K562 (cell line): ENCODE results near the gene IL4I1. TPM values are rescaled to one million over a fixed set of nuclear protein-coding genes. Genes with fewer than 3 reads are reported as not detected.
A peak's percentile ranks its signal among the peaks of the same experiment; 100 is the strongest.

ENCODE experiments used
- ATAC-seq: fragments of 200-7000 bp; cut with Tn5 transposase; 3 replicates; pipeline ENCODE4 v1.9.1; 2020; ENCODE audit warnings: moderate library complexity
- BruUV-seq: library from RNA; stranded (reverse); fragments of 400-500 nt; replicated peaks from 2 replicates; lab custom pipeline; 2021; lab: Mats Ljungman, UMichigan
- CTCF ChIA-PET: fragments of 300-600 bp; formaldehyde crosslinking; extraction: SDS; loops from one replicate; lab custom pipeline; 2021; ENCODE audit warnings: low intra/inter-chr PET ratio; lab: Yijun Ruan, JAX
- POLR2A ChIA-PET: fragments of 300-600, 350-650 bp; sonication (Branson Sonifier 250); formaldehyde crosslinking; extraction: SDS; loops from one replicate; lab custom pipeline; 2021; ENCODE audit warnings: antibody characterized with exemption, inconsistent platforms; lab: Yijun Ruan, JAX
- DNase-seq, 4 experiments: peaks; one replicate each; pipeline versions ENCODE4 v3.0.0 to v3.0.0-alpha.2; 2011 to 2018; ENCODE audit warnings: low spot score in 3 of 4, mixed read lengths in 3 of 4; ENCODE audit errors: extremely low read depth in 1 of 4
- FAIRE-seq: peaks from 2 replicates; lab custom pipeline; 2011; peaks lifted over from hg19 to GRCh38; lab: Jason Lieb, UNC
- H2AFZ ChIP-seq: 2 replicates; pipeline ENCODE4 v1.6.0; 2011; ENCODE audit warnings: low read depth, low read length, control low read depth, inconsistent platforms
- H3K27ac ChIP-seq: fragments of 200-600 bp; 3 replicates; pipeline ENCODE4 v1.8.0; 2011; ENCODE audit warnings: low read depth, mild to moderate bottlenecking, control low read depth, inconsistent platforms, low read length, moderate library complexity, mixed read lengths; ENCODE audit errors: extremely low read depth
- H3K27me3 ChIP-seq, 2 experiments: fragments of 300-600 bp in 1 of 2; 2 replicates in 1 of 2; 3 replicates in 1 of 2; pipeline versions ENCODE4 v1.6.0 to v1.8.0; 2011; ENCODE audit warnings: inconsistent platforms in 2 of 2, low read length in 2 of 2, mild to moderate bottlenecking in 1 of 2, mixed read lengths in 1 of 2, moderate library complexity in 1 of 2; ENCODE audit not compliant: control insufficient read depth in 2 of 2, insufficient read depth in 2 of 2
- H3K36me3 ChIP-seq: fragments of 300-600 bp; 3 replicates; pipeline ENCODE4 v1.8.0; 2011; ENCODE audit warnings: mild to moderate bottlenecking, low read length, inconsistent platforms; ENCODE audit not compliant: control insufficient read depth, insufficient read depth
- H3K4me1 ChIP-seq, 2 experiments: fragments of 200-600 bp in 1 of 2; replicated peaks in 1 of 2; 2 replicates in 1 of 2; 3 replicates in 1 of 2; pipeline versions ENCODE4 v1.5.1 to v1.8.0; 2011; ENCODE audit warnings: inconsistent platforms in 2 of 2, low read length in 2 of 2, mild to moderate bottlenecking in 1 of 2, mixed read lengths in 1 of 2, moderate library complexity in 1 of 2; ENCODE audit not compliant: control insufficient read depth in 2 of 2, insufficient read depth in 2 of 2
- H3K4me2 ChIP-seq: 2 replicates; pipeline ENCODE4 v1.6.1; 2011; ENCODE audit warnings: low read length, control low read depth, inconsistent platforms, mixed read lengths; ENCODE audit not compliant: insufficient read depth
- H3K4me3 ChIP-seq: fragments of 200-600 bp; sonication (generic), shearing (Covaris generic); 2 replicates; pipeline ENCODE4 v1.5.1; 2016; ENCODE audit warnings: control low read depth, inconsistent platforms
- H3K79me2 ChIP-seq: fragments of 200-600 bp; 3 replicates; pipeline ENCODE4 v1.8.0; 2011; ENCODE audit warnings: low read length, inconsistent platforms; ENCODE audit not compliant: control insufficient read depth, insufficient read depth
- H3K9ac ChIP-seq, 2 experiments: 2 replicates each; pipeline versions ENCODE4 v1.6.0 to v1.6.1; 2011; ENCODE audit warnings: low read depth in 2 of 2, low read length in 2 of 2, control low read depth in 1 of 2, inconsistent platforms in 1 of 2, mild to moderate bottlenecking in 1 of 2, mixed read lengths in 1 of 2; ENCODE audit not compliant: insufficient read depth in 1 of 2
- H3K9me1 ChIP-seq: one replicate; pipeline ENCODE4 v1.6.0; 2011; ENCODE audit warnings: inconsistent platforms, mild to moderate bottlenecking, low read length, moderate library complexity; ENCODE audit not compliant: control insufficient read depth, insufficient read depth
- H3K9me3 ChIP-seq: replicated peaks from 2 replicates; pipeline ENCODE4 v1.5.1; 2011; ENCODE audit warnings: low read depth, low read length, inconsistent platforms; ENCODE audit not compliant: control insufficient read depth, insufficient read depth
- H4K20me1 ChIP-seq: replicated peaks from 2 replicates; pipeline ENCODE4 v1.6.1; 2011; ENCODE audit warnings: low read length, inconsistent platforms, mixed read lengths; ENCODE audit not compliant: control insufficient read depth, insufficient read depth
- DIDO1 ChIP-seq: fragments of 450-650 bp; IDR thresholded peaks from 2 replicates; pipeline ENCODE4 v1.6.1; 2016; ENCODE audit warnings: low read depth, missing biosample characterization, missing genetic modification characterization
- DNMT1 ChIP-seq: fragments of 450-650 bp; IDR thresholded peaks from 2 replicates; pipeline ENCODE4 v1.6.1; 2016; ENCODE audit warnings: antibody characterized with exemption, mild to moderate bottlenecking
- FOXM1 ChIP-seq, 2 experiments: fragments of 450-650 bp in 1 of 2; sonication (generic) in 1 of 2; formaldehyde crosslinking in 1 of 2; IDR thresholded peaks; 2 replicates each; pipeline versions ENCODE4 v1.6.1 to v1.9.0; 2017 to 2022; ENCODE audit warnings: low read depth in 2 of 2, mild to moderate bottlenecking in 2 of 2, missing genetic modification reagents in 1 of 2, moderate library complexity in 1 of 2
- GATAD2B ChIP-seq: fragments of 450-650 bp; IDR thresholded peaks from 2 replicates; pipeline ENCODE4 v1.6.1; 2017; ENCODE audit warnings: mild to moderate bottlenecking, borderline replicate concordance
- HDAC1 ChIP-seq, 2 experiments: fragments of 450-650 bp; IDR thresholded peaks; 2 replicates each; pipeline ENCODE4 v1.6.1; 2016 to 2017; ENCODE audit warnings: inconsistent platforms in 1 of 2, mild to moderate bottlenecking in 1 of 2, moderate library complexity in 1 of 2
- MCM7 ChIP-seq, 2 experiments: fragments of 450-650 bp; IDR thresholded peaks; 2 replicates each; pipeline ENCODE4 v1.6.1; 2016 to 2018
- MTA3 ChIP-seq: fragments of 450-650 bp; formaldehyde crosslinking; IDR thresholded peaks from 2 replicates; pipeline ENCODE4 v1.6.1; 2017; ENCODE audit warnings: mild to moderate bottlenecking, borderline replicate concordance
- NFIX ChIP-seq: fragments of 250-450 bp; sonication (Bioruptor Pico); IDR thresholded peaks from 2 replicates; pipeline ENCODE4 v1.4.0; 2020; ENCODE audit warnings: low read depth, mild to moderate bottlenecking, moderate library complexity
- POLR2A ChIP-seq: fragments of 450-650 bp; conservative IDR thresholded peaks from 2 replicates; pipeline ENCODE4 v1.6.1; 2016
- RB1 ChIP-seq: fragments of 450-650 bp; IDR thresholded peaks from 2 replicates; pipeline ENCODE4 v1.6.1; 2017; ENCODE audit warnings: low read depth, mild to moderate bottlenecking
- SIN3B ChIP-seq: fragments of 450-650 bp; IDR thresholded peaks from 2 replicates; pipeline ENCODE4 v1.6.1; 2017; ENCODE audit warnings: low read depth, mild to moderate bottlenecking, moderate library complexity
- VEZF1 ChIP-seq: fragments of 200-800 bp; sonication (Bioruptor generic); IDR thresholded peaks from 2 replicates; pipeline ENCODE4 v1.6.1; 2017; ENCODE audit warnings: missing genetic modification characterization, missing compliant biosample characterization
- WHSC1 ChIP-seq: IDR thresholded peaks from one replicate; pipeline ENCODE4 v1.6.1; 2012; ENCODE audit warnings: low read length, control low read depth, inconsistent platforms
- ZBTB9 ChIP-seq: fragments of 450-650 bp; formaldehyde crosslinking; IDR thresholded peaks from 2 replicates; pipeline ENCODE4 v1.4.0; 2020; ENCODE audit warnings: mild to moderate bottlenecking, moderate library complexity
- ZFX ChIP-seq: sonication (generic); formaldehyde crosslinking; IDR thresholded peaks from 2 replicates; pipeline ENCODE4 v1.8.0; 2022; ENCODE audit warnings: mild to moderate bottlenecking, missing genetic modification reagents, moderate library complexity
- ZNF146 ChIP-seq: IDR thresholded peaks from one replicate; pipeline ENCODE4 v1.6.1; 2018; ENCODE audit warnings: missing compliant biosample characterization; ENCODE audit not compliant: unreplicated experiment
- ZNF212 ChIP-seq: fragments of 450-650 bp; formaldehyde crosslinking; IDR thresholded peaks from 2 replicates; pipeline ENCODE4 v1.4.0; 2020; ENCODE audit warnings: mild to moderate bottlenecking
- WGBS: fragments of 100-300 bp; shearing (Covaris generic); methylation state at CpG from one replicate; pipeline ENCODE4 v1.1.6; 2016; ENCODE audit warnings: low coverage, mixed read lengths; ENCODE audit not compliant: insufficient coverage; ENCODE audit errors: missing lambda C conversion rate; 5-methylcytosine and 5-hydroxymethylcytosine counted together
- in situ Hi-C: fragments of 300-500 bp; cut with MboI; formaldehyde crosslinking; loops from 4 replicates; pipeline ENCODE4 v1.15.0; 2018; ENCODE audit warnings: inconsistent platforms, mixed read lengths
- intact Hi-C: fragments of 100-400 bp; cut with micrococcal nuclease; formaldehyde crosslinking; loops from 2 replicates; pipeline ENCODE4 v1.14.2; 2022
- polyA plus RNA-seq, 8 experiments: library from polyadenylated mRNA; depleted of rRNA in 4 of 8; stranded (reverse) in 5 of 8; unstranded in 3 of 8; fragments of >200 nt; fragmentation: Nextera tagmentation in 2 of 8; fragmentation: Illumina TruSeq in 1 of 8; extraction: Ambion mirVana in 2 of 8; extraction: Trizol in 1 of 8; gene quantifications; 2 replicates each; pipeline versions ENCODE4 v1.2.1 to v1.2.3, GENCODE V29; 2011 to 2014; ENCODE audit warnings: inconsistent platforms in 1 of 8, missing spikeins in 1 of 8
- total RNA-seq, 7 experiments: library from RNA; depleted of rRNA in 6 of 7; stranded (reverse); fragments of >200 nt in 6 of 7; fragmentation: Illumina TruSeq in 2 of 7; extraction: Trizol in 2 of 7; gene quantifications; 2 replicates each; pipeline versions ENCODE4 v1.2.1 to v1.2.3, GENCODE V29; 2011 to 2021; ENCODE audit warnings: low replicate concordance in 1 of 7
- TF ChIP-seq, protein P1 (sequence below): sonication (generic); formaldehyde crosslinking; IDR thresholded peaks from 2 replicates; pipeline ENCODE4 v1.8.0; 2022; ENCODE audit warnings: mild to moderate bottlenecking, missing genetic modification reagents

The IL4I1 gene
- total and polyA plus RNA-seq, 9 of the 15 experiments (the other 6 are each of a cell fraction or from before 2014, with no cell fraction given), result 0.06 to 0.95 (median 0.43) TPM; not detected in 2

- ChIA-PET CTCF (no interaction called here), POLR2A (interaction anchor here (0.5 to 1.9 kb wide), 16 partner anchors 9 to 477 kb away, joined by 3 to 13 read pairs (median 3); partner anchors contain the start of genes ATF5, NUP62, PTOV1 and RPS11)
- FAIRE-seq (peak; percentile 32), DNase-seq (peak in 2 of 4 experiments; percentile 25 to 51), ATAC-seq (peak; percentile 3)
- peaks cover 45% of the 10 kb centered on the region for H3K79me2 ChIP-seq
- WGBS, result 7% methylated on average over 14 of the region's 15 CpGs
- peaks cover 43 to 84% of the 10 kb centered on the region in 2 experiments for H3K4me1 ChIP-seq
- intact Hi-C loops, result loop anchor here (1.0 to 5.0 kb wide), 4 partner anchors 8 to 192 kb away; partner anchors contain the start of genes AKT1S1, AP2A1, ATF5 and NUP62
- peaks cover 19% of the 10 kb centered on the region; the same call in 1 of the 2 replicates for H4K20me1 ChIP-seq
- H3K4me2 ChIP-seq, result peak overlapping the region; percentile 83
- in situ Hi-C loops, result no loop called here
- H3K9me3 ChIP-seq, result no peaks in the 10 kb centered on the region
- peak overlapping the region; percentile 63; the same call in 2 of the 3 replicates for H3K27ac ChIP-seq
- H3K4me3 ChIP-seq, result peak overlapping the region; percentile 43
- H3K9ac ChIP-seq, result peak overlapping the region; percentile 24 to 39; a peak in 2 of 4 replicates
- peak overlapping the region; percentile 71 for H2AFZ ChIP-seq
- peaks cover 45% of the 10 kb centered on the region for H3K36me3 ChIP-seq
- no TSS peak for BruUV-seq
- no peaks in the 10 kb centered on the region for H3K27me3 ChIP-seq
- H3K9me1 ChIP-seq, result peaks cover 8% of the 10 kb centered on the region
- TF ChIP-seq MTA3 (peak; percentile 12; the same call in 1 of the 2 replicates), NFIX (CRISPR knock-in tag) (no peak), ZNF212 (no peak), VEZF1 (CRISPR knock-in tag) (peak; percentile 66), GATAD2B (no peak), ZFX (CRISPR knock-in tag) (no peak), DNMT1 (0 out of 2 replicates have a peak, but pooled peaks have one; percentile 31), FOXM1 (IDR thresholded peaks at IDR 0.05; ENCODE audit: low read depth) (no peak), FOXM1 (CRISPR knock-in tag; IDR thresholded peaks at IDR 0.05; ENCODE audit: low read depth) (0 out of 2 replicates have a peak, but pooled peaks have one; percentile 41), MCM7 (IDR thresholded peaks at IDR 0.05) (no peak), SIN3B (0 out of 2 replicates have a peak, but pooled peaks have one; percentile 19), RB1 (0 out of 2 replicates have a peak, but pooled peaks have one; percentile 35), POLR2A (peak; percentile 52; the same call in 1 of the 2 replicates), ZNF146 (CRISPR knock-in tag) (no peak), ZBTB9 (0 out of 2 replicates have a peak, but pooled peaks have one; percentile 27), HDAC1 (IDR thresholded peaks at IDR 0.05) (0 out of 4 replicates have a peak, but pooled peaks of 1 of the 2 experiments have one; percentile 41), DIDO1 (tag) (0 out of 2 replicates have a peak, but pooled peaks have one; percentile 39), WHSC1 (no peak)
- TF ChIP-seq, protein P1, sequence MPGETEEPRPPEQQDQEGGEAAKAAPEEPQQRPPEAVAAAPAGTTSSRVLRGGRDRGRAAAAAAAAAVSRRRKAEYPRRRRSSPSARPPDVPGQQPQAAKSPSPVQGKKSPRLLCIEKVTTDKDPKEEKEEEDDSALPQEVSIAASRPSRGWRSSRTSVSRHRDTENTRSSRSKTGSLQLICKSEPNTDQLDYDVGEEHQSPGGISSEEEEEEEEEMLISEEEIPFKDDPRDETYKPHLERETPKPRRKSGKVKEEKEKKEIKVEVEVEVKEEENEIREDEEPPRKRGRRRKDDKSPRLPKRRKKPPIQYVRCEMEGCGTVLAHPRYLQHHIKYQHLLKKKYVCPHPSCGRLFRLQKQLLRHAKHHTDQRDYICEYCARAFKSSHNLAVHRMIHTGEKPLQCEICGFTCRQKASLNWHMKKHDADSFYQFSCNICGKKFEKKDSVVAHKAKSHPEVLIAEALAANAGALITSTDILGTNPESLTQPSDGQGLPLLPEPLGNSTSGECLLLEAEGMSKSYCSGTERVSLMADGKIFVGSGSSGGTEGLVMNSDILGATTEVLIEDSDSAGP (CRISPR knock-in tag), result peak; percentile 94
These were observed 27.6 kb downstream of the IL4I1 start for GRCh38 chr19:49869009-49869483.
